CD4-positive, alpha-beta T cell treated with Interleukin-10 for 1 hour (primary cell): ENCODE data around the gene A4GNT.
"Not testable (repeated sequence)": the region's sequence is repeated elsewhere in the genome, so short reads cannot be mapped to it uniquely, and the experiment has no call there.

Source experiments
- DNase-seq: peaks from one replicate; pipeline ENCODE4 v3.0.0-alpha.2; 2020

A4GNT gene

DNA sequence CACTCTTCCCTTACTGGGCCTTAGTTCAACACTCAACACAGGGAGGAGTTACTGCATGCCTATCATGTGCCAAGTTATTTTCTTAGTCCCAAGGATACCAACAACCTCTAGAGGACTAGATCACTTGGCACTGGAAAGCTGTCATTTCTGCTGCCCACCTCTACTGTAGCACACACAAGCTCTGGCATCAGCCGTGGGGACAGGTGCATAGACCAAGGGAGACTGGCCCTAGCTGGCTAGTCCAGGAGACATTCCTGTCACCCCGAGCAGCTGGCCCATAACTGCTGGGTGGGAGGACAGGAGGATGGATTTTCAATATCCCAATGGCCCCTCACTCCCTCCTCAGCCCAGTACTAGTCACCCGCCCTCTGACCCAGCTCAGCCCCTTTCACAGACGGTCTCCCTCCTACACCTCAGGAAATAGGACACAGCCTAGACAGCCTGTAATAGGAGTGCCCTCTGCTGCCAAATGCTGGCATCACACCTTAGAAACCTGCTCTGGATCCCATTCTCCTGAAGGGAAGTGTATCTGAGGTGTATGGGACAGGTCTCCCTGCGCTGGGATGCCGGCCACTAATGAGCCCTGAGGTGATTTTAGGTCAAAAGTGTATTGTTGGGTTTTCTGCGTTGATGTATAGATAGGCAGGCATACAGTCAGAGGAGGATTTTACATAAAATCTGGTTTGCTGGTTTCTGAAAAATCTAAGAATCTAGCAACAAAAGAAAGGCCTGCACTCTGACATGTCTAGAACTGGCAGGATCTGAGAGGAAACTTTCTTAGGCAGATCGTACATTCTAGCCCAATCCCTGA is 13.4 kb downstream of the A4GNT start:
- peak; percentile 46 for DNase-seq

DNA sequence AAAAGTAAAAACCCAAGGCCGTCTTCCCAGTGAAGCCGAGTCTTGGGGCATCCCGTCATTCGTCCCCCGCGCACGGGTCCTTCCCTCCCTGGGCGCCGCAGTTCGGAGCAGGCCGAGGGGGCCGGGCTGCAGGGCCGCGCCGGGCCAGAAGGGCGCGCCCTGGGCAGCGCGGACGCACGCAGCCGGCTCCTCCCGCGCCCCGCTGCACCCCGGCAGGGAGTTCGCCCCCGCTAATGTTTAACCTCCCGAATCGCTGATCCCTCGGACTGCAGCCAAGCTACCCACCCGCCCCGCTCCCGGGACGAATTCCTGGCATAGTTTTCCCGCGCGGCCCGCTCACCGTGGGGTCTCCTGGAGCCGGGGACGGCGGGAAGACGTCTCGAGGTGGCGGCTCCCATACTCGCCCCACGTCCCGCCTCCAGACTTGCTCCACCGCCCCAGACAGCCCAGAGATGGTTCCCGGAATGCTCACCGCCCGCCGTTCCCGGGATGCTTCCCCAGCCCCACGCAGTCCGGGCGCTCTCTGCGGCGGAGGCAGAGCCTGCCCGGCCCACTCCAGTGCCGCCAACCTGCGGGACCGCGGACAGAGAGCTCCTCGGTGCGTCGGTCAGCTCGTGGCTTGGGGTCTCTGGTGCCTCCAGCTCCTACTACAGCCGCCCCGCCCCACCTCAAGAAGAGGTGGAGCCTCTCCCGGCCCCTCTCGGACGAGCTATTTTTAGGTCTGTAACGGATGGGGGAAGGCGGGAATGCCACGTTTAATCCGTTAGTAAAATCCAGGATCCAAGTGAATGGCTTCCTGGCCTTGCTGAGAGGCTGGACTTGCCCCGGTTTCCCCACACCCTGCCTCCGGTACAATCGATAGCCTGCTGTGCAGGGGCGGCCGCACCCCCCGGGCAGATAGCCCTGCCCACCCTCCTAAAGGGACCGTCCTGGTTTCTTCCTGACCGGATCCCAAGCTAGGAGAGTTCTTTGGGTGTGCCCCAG is 16.9 kb downstream of the A4GNT start, which contains the start of gene DZIP1L:
TSS of gene DZIP1L (minus strand) at position 621 of the 984 bp plus-strand sequence. CDS start 11,637 bp downstream, outside the sequence.
- DNase-seq, result peak; percentile 12

DNA sequence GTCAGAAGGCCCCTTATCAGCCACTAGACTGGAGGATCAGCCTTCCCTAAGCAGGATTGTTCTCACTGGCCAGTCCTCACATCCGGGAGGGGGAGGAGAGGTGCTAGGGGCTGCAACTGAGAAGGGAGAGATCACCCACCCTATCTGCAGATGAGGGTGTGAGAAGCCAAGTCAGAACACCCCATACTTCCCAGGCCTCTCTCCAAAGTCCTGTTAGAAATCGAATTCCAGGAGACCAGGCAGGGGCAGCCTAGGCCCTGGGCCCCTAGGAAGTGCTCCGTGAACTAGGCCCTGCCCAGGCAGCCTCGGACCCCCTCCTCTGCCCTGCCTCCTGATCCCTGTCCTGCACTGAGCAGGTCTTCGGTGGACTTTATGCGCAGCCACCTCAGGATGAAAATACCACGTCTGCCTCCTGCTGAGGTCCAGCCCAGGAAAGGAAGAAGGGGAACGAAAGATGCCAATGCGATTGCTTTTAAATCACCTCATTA is 17.7 kb downstream of the A4GNT start:
- DNase-seq, result no peak

DNA sequence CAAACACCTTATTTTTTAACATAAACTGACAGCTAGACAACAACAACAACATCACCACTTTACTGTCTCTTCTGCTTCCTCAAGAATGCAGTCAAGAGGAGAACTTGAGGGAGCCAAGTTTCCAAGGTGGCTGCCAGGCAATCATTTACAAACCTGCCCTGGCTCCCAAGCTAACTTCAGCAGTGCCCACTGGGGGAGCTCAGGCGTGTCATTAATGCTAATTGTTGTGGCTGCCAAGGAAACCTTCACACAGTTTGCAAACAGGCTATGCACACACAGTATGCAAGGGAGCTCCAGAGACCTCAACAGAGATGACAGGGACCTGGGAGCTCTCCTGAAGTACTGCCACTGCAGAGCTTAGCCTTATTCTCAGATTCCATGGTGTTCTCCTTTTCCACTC is 18.9 kb downstream of the A4GNT start:
- no peak for DNase-seq

DNA sequence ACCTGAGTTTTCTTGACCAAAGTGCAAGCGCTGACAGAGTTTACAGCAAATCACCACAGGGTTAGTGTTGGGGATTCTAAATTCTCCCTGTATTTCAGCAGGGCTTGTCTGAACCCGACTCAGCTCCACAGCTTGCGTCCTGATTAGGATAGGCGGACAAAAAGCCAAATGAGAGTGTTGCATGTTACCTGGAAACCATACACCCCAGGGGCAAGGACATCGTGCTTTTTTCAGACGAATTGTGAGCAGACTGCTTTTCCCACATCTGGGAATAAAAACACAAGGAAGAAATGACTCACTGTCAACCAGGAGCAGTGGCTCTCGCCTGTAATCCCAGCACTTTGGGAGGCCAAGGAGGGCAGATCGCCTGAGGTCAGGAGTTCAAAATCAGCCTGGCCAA is 19.8 kb downstream of the A4GNT start:
- DNase-seq, result no peak

DNA sequence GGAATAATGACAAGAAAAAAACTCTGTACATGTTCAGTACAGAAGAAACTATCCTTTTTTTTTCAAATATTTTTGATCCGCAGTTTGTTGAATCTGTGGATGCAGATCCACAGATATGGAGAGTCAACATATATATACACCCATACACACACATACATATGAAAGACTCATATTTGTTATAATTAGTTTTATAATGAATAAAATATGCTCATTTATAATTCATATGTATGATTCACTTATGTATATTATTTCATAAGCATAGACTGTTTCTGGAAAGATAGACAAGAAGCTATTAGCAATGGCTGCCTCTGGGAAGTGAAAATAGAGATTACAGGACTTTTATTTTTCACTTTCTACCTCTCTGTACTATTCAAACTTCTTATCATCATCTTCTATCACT is 26.6 kb downstream of the A4GNT start:
- no peak for DNase-seq

DNA sequence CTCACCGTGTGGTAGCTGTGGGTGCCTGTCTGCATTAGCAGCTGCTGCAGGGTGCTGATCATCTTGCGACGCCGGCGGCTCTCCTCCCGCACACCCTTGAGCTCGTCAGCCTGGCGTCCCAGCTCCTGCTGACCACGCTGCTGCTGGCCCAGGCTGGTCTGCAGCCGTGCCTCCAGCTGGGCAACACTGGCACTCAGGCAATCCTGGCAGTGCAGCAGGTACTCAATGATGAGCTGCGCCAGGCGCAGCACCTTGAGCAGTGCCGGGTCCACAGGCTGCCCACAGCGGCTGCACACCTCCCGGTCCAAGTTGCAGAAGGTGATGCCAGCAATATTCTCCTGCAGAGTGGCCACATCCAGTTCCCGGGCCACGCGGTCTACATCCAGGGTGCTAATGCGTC is 28.7 kb downstream of the A4GNT start:
- no peak for DNase-seq

DNA sequence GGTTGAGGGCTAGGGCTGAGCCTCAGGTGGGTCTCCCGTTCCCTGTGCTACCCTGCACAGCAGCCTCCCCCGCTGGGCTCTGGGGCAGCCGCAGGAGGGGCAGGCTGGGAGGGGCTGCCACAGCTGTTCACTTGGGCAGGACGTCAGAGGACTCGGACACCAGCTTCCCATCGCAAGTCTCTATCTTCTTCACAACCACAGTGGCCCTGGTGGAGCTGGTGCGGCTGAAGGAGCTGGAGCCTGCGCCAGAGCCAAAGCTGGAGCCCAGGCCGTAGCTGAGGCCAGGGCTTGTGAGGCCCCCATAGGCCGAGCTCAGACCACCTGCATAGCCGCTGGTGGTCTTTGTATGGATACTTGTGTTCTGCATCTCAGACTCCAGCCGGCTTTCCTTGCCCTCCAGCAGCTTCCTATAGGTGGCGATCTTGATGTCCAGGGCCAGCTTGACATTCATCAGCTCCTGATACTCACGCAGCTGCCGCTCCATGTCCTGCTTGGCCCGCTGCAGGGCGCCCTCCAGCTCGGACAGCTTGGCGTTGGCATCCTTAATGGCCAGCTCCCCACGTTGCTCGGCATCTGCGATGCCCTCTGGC is 30.7 kb downstream of the A4GNT start:
- DNase-seq, result not testable (repeated sequence)

DNA sequence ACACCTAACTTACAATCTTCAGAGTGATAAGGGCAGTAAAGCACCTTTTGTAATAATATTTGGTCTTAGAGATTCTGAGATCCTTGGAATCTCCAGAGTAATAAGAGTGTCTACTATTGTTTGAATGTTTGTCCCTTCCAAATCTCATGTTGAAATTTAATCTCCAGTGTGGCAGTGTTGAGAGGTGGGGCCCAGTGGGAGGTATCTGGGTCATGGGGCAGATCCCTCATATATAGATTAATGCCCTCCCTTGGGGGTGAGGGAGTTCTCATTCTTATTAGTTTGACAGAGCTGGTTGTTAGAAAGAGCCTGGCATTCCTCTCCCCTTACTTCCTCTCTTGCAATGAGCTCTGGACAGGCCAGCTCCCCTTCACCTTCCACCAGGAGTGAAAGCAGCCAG is 32.8 kb downstream of the A4GNT start:
- DNase-seq, result no peak

DNA sequence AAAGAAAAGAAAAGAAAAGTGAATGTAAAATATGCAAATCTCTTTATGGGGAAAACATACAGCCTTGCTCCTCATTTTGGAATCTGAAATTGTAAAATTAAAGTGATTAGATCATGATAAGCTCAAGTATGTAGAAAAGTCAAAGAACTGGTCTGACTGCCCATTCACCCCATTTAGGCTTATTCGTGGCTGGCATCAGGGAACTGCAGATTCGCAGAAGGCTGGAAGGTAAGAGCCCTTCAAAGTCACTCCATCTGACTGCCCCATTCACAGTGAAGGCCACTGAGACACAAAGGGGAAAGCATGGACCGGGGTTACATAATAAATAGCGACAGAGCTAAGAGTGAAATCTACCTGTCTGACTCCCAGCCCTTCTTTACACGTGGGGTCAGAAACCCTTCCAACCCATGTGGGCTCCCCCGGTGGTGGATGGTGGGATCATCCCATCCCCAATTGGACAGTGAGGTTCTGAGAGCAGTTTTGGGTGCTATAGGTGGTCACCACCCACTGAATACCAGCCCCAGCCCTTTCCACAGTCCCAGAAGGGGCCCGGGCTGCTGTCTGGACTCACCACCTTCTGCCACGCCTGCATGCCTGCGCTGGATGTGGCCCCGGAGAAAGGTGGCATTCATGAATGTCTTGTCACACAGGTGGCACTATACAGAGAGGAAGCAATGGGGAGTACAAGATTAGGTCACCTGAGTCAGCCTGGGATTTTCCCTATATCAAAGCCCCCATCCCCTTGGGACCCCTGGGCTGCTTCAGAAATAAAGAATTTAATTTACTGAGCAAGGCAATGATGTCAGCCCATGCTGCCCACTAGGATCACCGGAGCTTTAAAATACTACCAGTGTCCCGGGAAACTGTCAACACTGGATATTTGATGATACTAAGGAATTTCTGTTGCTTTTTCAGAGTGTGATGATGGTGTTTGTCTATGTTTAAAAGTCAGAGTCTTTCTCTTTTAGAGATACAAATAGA is 34.7 kb downstream of the A4GNT start:
- DNase-seq, result no peak

DNA sequence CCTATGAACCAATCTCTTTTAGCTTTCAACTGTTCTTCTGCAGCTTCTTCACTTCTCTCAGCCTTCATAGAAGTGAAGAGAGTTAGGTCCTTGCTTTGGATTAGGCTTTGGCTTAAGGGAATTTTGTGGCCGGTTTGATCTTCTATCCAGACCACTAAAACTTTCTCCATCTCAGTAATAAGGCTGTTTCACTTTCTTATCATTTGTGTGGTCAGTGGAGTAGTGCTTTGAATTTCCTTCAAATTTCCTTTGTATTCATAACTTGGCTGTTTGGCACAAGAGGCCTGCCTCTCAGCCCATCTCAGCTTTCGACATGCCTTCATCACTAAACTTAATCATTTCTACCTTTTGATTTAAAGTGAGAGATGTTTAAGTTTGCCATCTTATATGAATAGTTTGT is 38.5 kb downstream of the A4GNT start:
- no peak for DNase-seq

DNA sequence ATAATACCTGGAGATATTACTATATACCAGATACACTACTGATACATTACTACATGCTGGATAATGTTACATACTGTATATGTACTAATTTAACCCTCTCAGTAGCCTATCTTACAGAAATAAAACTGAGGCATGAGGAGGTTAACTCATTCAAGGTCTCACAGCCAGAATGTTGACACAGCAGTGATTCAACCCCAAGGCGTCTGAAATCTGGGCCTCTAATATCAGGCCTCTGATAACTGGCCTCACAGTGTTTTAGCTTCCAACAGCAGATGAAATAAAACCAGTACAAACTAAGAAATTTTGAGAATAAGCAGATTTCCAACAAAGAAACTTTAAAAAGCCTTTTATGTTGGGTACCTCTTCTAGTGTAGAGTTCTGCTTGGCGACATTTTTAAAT is 40.2 kb downstream of the A4GNT start:
- DNase-seq, result no peak

DNA sequence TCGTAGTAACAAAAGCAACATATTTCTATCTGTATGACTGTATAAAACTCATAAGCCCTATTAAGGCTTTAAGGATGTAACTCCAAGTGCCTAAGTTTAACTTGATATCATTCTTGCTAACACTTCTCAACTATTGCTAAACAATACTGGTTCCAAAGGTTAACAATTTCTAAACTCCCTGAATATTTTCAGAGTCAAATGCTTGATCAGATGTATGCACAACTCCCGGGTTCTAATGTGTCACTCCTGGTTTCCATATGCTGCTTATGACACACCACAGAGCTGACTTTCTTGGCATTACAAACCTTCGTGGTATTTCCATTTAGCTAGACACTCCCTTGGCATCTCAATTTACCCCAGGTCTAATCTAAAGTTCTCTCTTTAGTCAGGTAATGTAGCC is 43.1 kb downstream of the A4GNT start:
- DNase-seq, result no peak

DNA sequence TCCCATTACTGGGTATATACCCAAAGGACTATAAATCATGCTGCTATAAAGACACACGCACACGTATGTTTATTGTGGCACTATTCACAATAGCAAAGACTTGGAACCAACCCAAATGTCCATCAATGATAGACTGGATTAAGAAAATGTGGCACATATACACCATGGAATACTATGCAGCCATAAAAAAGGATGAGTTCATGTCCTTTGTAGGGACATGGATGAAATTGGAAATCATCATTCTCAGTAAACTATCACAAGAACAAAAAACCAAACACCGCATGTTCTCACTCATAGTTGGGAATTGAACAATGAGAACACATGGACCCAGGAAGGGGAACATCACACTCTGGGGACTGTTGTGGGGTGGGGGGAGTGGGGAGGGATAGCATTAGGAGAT is 46.4 kb downstream of the A4GNT start:
- DNase-seq, result not testable (repeated sequence)

DNA sequence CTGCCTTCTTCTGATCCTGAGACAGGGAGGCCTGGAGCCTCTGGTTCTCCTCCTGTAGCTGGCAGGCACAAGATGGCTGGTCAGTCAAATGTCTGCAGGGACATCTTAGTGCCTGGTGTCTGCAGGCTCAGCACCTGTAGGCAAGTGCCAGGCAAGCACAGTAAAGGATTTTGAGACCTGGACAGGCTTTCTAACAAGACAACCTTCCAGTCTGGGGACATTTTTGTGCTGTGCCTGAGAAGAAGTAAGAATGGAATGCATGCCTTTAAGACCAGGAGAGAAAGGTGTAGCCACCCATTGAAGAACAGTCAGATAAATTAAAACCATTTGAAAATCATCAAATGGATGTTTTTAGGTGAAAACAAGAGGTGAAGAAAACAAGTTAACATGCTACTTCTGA is 48.0 kb downstream of the A4GNT start:
- DNase-seq, result no peak

DNA sequence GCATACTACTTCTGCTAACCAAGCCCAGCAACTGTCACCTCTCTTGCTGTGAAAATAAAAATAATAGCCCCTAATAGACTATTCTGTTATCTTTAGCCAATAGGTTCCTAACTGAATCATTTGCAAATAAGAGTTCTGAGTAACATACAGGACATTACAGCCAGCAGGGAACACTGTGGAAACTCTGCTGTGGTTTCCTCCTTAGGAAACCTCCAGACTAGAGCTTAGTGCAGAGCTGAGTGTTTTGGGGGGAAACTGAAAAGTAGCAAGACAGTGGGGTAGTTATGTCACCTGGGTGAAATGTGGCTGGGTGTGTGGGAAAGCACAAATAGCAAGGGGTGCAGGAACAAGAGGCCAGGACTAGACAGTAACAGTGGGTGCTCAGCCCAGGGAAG is 49.2 kb downstream of the A4GNT start:
- no peak for DNase-seq

DNA sequence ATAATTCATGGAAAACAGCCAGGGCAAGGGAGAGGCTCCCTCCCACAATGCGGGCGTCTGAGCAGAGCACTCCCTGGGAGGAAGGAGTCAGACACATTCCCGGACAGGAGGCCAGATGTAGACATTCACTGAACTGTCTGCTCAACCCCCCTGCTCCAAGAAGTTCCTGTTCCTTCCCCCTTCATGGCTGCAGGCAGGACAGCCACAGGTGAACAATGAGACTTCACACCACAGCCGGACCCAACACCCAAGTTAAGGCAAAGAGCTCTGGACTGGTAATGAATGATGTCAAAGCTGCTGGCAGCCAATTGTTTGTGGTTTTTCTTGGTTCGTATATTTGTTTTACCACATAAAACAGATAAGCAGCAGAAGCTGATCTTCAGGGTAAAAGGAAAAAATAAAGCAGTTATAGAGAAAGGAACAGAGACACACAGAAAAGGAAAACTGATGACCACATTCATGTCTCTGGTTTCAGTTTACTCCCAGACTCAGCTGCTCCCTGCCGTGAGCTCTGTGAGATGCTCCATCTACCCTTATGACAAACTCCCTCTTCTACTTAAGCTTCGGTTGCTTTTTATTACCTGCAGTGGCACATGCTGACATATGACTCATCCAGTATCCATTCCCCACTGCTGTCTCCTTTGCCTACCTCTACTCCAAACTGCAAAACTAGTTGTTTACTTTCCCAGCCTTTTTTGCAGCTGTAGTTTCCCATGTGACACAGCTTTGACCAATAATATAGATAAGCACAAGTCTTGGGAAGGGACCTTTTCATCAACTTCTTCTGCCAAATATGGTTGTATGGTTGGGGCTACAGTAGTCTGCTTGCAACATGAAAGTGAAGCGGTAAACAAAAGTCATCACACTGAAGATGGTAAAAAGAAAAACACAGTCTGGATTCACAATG is 49.9 kb downstream of the A4GNT start:
- no peak for DNase-seq

DNA sequence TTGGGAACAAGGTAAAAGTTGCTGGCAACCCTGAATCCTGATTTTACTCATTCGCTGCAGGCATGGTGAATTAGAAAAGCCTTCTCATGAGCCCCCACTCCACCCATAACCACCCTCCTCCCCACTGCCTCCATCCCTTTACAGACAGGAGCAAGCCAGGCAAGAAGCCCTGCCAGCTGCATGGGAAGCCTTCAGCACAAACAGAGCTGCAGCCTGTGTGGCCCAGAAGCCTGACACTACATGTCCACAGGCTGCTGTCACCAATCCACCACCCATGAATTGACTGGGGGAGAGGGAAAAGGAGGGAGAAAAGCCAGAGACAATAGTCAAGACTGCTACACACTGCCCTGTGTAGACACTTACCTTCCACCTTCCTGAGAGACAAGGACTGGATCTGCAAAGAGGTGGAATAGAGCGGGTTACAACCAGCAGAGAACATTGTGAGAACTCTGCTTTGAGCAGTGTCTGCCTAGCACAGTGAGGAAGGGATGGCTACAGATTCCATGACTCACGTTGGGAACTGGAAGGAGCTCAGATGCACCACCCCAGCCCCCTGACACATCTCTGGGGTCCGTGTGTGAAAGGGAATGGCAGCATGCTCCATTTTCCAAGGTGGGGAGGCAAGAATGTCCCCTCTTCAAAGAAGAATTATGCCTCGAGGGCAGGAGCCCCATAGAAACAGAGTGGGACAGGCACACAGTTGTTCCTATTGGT is 50.7 kb downstream of the A4GNT start:
- DNase-seq, result no peak

DNA sequence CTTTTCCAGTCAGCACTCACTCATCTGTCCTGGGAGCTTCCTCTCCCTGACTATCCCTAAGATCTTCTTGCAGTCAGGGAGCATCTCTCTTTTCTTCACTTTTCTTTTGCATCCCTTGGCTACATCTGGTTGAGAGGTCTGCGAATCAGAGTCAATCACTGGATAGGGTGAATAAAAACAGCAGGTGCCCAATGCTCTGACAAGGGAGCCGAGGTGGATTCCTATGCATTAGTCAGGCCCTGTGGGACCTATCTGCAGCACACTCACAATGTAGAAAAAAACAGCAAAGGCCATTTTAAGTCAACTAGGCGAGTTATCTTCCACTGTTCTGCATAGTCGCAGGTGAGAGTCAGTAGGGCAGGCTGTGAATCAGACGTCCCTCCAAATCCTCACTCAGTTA is 52.3 kb downstream of the A4GNT start:
- no peak for DNase-seq

DNA sequence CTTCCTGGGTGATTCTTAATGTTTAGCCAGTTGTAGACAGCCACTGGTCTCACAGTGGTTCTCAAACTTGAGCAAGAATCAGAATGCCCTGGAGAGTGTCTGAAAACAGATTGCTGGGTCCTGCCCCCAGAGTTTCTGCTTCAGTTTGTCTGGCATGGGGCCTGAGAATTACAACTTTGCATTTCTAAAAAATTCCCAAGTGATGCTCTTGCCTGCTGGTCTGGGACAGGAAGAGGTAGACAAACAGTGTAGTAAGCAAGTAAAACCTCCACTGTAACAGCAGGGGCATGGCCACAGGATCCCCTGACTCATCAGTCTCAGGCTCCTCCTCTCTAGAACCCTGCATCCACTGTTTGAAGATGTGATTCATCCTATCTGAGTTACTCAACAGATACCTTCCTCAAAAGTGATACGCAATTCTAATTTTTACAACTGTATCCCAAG is 53.3 kb downstream of the A4GNT start:
- DNase-seq, result no peak
